Gastroesophageal sphincter (tissue), 4 donors: ENCODE measurements around the gene RRP1B. TPM values are rescaled to one million over a fixed set of nuclear protein-coding genes. Genes with fewer than 3 reads are reported as not detected.
A peak's percentile ranks its signal among the peaks of the same experiment; 100 is the strongest.
"Not testable (repeated sequence)": the region's sequence is repeated elsewhere in the genome, so short reads cannot be mapped to it uniquely, and the experiment has no call there.

Experiments used
- ATAC-seq: fragments of 150-250 bp; one replicate; pipeline ENCODE4 v1.9.1; 2016; ENCODE audit warnings: mild to moderate bottlenecking, moderate library complexity
- H3K27ac ChIP-seq, 4 donors: fragments of 200-600 bp; sonication (generic) in 3 of 4; 1 replicate in 3 of 4; 2 replicates in 1 of 4; pipeline ENCODE4 v1.5.1; 2016 to 2019
- H3K27me3 ChIP-seq: fragments of 200-600 bp; sonication (generic); one replicate; pipeline ENCODE4 v1.5.1; 2019
- H3K36me3 ChIP-seq, 2 donors: fragments of 200-600 bp; sonication (generic); one replicate each; pipeline ENCODE4 v1.5.1; 2019; ENCODE audit warnings: control low read depth in 1 of 2
- H3K4me1 ChIP-seq, 3 donors: fragments of 200-600 bp; sonication (generic); 1 replicate in 2 of 3; 2 replicates in 1 of 3; pipeline ENCODE4 v1.5.1; 2016 to 2019; ENCODE audit warnings: control low read depth in 2 of 3
- H3K4me3 ChIP-seq, 2 donors: fragments of 200-600 bp; sonication (generic); one replicate each; pipeline ENCODE4 v1.5.1; 2019; ENCODE audit warnings: mild to moderate bottlenecking in 1 of 2, moderate library complexity in 1 of 2
- H3K9me3 ChIP-seq, 3 donors: fragments of 200-600 bp; sonication (generic); one replicate each; pipeline ENCODE4 v1.5.1; 2017 to 2019; ENCODE audit warnings: control low read depth in 2 of 3
- EP300 ChIP-seq: sonication (generic); formaldehyde crosslinking; IDR thresholded peaks from one replicate; pipeline ENCODE4 v1.6.1; 2017; ENCODE audit warnings: antibody characterized with exemption, mild to moderate bottlenecking
- POLR2A ChIP-seq, 2 donors: fragments of 450-650 bp; IDR thresholded peaks; one replicate each; pipeline ENCODE4 v1.6.1; 2017; ENCODE audit warnings: antibody characterized with exemption in 2 of 2, mild to moderate bottlenecking in 2 of 2, moderate library complexity in 1 of 2
- POLR2AphosphoS5 ChIP-seq: sonication (generic); formaldehyde crosslinking; IDR thresholded peaks from one replicate; pipeline ENCODE4 v1.6.1; 2017; ENCODE audit warnings: antibody characterized with exemption
- WGBS, 2 donors: methylation state at CpG; one replicate each; pipeline ENCODE4 v1.1.5; 2018; ENCODE audit warnings: low coverage in 1 of 2; 5-methylcytosine and 5-hydroxymethylcytosine counted together
- total RNA-seq, 4 donors: library from RNA; depleted of rRNA; stranded (reverse); fragments of >200 nt; gene quantifications; one replicate each; pipeline ENCODE4 v1.1.0, GENCODE V29; 2016
- TF ChIP-seq, protein P1 (sequence below), 4 experiments: fragments of 200-600 bp in 2 of 4; fragments of 450-650 bp in 2 of 4; sonication (generic) in 1 of 4; IDR thresholded peaks; one replicate each; pipeline ENCODE4 v1.5.1; 2017 to 2019; ENCODE audit warnings: antibody characterized with exemption in 4 of 4, mild to moderate bottlenecking in 2 of 4, moderate library complexity in 2 of 4

Gene RRP1B
- total RNA-seq, 4 donors from 2014 or later, result 17.8 to 23.7 (median 21.2) TPM

DNA sequence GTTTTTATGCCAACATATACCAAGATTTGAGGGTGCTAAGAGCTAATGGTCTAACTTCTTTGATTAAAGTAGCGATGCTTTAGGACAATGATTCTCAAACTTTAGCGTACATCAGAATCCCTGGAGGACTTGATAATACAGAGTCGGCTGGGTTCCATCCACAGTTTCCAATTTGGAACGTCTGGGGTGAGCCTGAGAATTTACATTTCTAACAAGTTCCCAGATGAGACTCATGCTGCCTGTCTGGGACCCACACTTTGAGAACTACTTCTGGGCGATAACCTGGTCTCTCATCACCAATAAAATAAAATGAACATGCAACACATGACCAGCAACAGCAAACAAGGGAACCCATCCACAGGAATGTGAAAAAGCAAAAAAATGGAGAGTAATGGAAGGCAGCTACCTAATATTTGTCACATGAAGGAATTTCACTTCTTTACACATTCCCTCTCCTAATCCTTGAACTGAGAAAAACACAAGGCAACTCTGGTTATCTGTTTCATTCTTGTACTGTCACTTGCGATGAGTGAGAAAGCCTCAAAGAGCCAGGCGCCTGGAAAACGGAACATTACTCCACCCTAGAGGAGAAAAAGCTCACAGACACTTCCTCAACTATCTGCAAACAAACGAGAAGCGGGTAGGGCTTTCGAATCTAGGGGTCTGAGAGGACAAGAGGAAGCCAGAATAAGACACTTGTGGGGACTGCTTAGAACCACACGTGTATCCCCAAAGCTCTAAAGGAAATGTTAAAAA lies 14.0 kb upstream of the RRP1B start:
- Histone ChIP-seq H3K36me3 (no peaks in the 10 kb centered on the region), H3K4me1 (peaks cover 0 to 12% (median 4%) of the 10 kb centered on the region in 3 donors), H3K27ac (peak overlapping the region in 3 of 4 donors; percentile 33 to 62 (median 37)), H3K4me3 (no peak overlapping the region), H3K9me3 (no peaks in the 10 kb centered on the region), H3K27me3 (no peaks in the 10 kb centered on the region)
- 26 to 42% methylated on average over 8 to 12 of the region's 12 CpGs for WGBS, 2 donors
- peak; percentile 40 for ATAC-seq
- TF ChIP-seq POLR2AphosphoS5, result no peak
- TF ChIP-seq, protein P1, sequence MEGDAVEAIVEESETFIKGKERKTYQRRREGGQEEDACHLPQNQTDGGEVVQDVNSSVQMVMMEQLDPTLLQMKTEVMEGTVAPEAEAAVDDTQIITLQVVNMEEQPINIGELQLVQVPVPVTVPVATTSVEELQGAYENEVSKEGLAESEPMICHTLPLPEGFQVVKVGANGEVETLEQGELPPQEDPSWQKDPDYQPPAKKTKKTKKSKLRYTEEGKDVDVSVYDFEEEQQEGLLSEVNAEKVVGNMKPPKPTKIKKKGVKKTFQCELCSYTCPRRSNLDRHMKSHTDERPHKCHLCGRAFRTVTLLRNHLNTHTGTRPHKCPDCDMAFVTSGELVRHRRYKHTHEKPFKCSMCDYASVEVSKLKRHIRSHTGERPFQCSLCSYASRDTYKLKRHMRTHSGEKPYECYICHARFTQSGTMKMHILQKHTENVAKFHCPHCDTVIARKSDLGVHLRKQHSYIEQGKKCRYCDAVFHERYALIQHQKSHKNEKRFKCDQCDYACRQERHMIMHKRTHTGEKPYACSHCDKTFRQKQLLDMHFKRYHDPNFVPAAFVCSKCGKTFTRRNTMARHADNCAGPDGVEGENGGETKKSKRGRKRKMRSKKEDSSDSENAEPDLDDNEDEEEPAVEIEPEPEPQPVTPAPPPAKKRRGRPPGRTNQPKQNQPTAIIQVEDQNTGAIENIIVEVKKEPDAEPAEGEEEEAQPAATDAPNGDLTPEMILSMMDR (IDR thresholded peaks at IDR 0.05), result peak in 3 of 4 experiments; percentile 48 to 65 (median 50)

DNA sequence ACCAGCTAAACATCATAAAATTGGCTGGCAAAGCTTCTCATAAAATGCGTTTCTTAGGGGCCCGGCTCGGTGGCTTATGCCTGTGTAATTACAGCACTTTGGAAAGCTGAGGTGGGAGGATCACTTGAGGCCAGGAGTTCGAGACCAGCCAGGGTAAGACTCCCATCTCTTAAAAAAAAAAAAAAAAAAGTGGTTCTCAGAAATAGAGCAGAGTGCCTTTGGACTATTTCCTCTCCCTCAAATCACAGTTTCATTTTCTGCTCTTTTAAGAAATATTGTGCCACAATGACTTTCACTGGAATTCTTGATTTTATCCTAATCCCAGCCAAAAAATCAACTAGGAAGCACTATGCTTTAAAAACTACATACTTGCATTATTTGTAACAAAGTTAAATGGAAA lies 13.4 kb upstream of the RRP1B start:
- no peak for ATAC-seq
- H3K9me3 ChIP-seq, result no peaks in the 10 kb centered on the region
- peaks cover 0 to 12% (median 4%) of the 10 kb centered on the region in 3 donors for H3K4me1 ChIP-seq
- H3K4me3 ChIP-seq, result no peak overlapping the region
- peak overlapping the region in 3 of 4 donors; percentile 33 to 62 (median 37) for H3K27ac ChIP-seq
- WGBS, 2 donors, result 25 to 31% methylated on average over 3 to 4 of the region's 4 CpGs
- TF ChIP-seq EP300, result no peak
- TF ChIP-seq POLR2A (IDR thresholded peaks at IDR 0.05), result no peak
- TF ChIP-seq, protein P1 (IDR thresholded peaks at IDR 0.05), result no peak
- H3K36me3 ChIP-seq, result no peaks in the 10 kb centered on the region
- H3K27me3 ChIP-seq, result no peaks in the 10 kb centered on the region

DNA sequence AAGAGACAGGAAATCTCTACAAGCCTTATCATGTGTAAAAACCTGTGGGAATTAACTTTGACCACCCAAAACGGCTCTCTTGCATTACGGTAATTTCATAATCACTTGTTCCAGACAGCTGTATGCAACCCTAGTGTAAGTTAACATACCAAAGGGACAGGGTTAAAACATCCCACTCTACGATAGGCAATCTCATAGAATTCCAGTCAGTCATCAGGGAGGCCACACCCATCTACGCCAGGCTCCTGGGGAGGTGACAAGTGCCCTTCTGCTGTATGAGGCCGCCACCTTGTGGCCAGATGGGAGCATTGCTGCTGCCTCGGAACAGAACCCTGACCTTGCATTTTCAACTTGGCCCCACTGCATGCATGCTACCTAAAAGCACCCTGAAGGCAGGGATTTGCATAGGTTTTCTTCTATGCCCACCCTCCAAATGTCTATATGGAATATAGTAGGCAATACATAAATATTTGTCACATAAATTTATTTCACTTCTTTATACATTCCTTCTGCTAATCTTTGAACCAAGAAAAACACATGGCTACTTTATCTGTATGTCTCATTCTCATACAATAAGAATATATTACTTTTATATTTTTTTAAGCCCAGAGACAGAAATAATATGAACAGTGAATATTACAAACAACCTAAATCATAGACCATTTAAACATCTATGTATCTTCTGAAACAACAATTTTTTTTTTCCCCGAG lies 12.7 kb upstream of the RRP1B start:
- H3K27ac ChIP-seq, result peak overlapping the region in 1 of 4 donors; percentile 62
- TF ChIP-seq EP300 (no peak), POLR2AphosphoS5 (peak; percentile 39), POLR2A (IDR thresholded peaks at IDR 0.05) (no peak)
- TF ChIP-seq, protein P1 (IDR thresholded peaks at IDR 0.05), result peak; percentile 98 to 100 (median 100)
- H3K27me3 ChIP-seq, result no peaks in the 10 kb centered on the region
- peak; percentile 95 for ATAC-seq
- H3K9me3 ChIP-seq, result no peaks in the 10 kb centered on the region
- WGBS, 2 donors, result 17 to 24% methylated on average over 5 to 7 of the region's 7 CpGs
- H3K4me1 ChIP-seq, result peaks cover 0 to 12% (median 4%) of the 10 kb centered on the region in 3 donors
- H3K4me3 ChIP-seq, result no peak overlapping the region
- no peaks in the 10 kb centered on the region for H3K36me3 ChIP-seq

DNA sequence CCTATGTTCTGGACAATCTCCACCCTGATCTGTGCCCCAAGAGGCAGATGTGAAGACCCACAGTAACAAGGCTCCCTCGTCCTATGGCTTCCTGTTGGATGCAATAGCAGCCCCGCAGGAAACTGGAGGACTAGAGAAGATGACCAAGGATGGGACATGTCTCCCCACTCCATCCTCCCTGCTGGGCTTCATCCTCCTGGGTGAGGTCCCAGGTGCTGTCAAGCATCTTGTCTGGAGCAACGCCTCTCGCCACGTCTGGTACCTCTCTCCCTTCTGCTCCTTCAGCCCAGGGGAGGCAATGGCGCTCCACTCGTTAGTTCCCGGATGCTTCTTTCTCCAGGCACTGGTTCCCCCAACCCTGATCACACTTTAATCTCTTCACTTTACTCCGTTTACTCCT lies 11.2 kb upstream of the RRP1B start:
- no peak for TF ChIP-seq POLR2AphosphoS5
- Histone ChIP-seq H3K27me3 (no peaks in the 10 kb centered on the region), H3K4me3 (no peak overlapping the region), H3K36me3 (no peaks in the 10 kb centered on the region), H3K27ac (no peak overlapping the region), H3K9me3 (no peaks in the 10 kb centered on the region), H3K4me1 (peaks cover 0 to 12% (median 4%) of the 10 kb centered on the region in 3 donors)
- no peak for ATAC-seq
- 61 to 66% methylated on average over 6 of the region's 9 CpGs for WGBS, 2 donors

DNA sequence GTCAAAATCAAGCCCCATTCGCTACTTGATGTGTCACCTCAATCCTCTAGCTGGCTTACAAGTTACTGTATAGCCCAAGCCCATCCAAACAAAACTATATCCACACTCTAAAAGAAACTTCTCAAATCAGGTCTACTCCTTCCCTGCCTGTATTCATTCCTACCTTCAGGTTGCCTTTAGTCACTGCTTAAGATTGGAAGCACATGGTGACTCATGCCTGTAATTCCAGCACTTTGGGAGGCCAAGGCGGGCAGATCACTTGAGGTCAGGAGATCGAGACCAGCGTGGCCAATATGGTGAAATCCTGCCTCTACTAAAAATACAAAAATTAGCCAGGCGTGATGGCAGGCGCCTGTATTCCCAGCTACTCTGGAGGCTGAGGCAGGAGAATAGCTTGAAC lies 7.4 kb upstream of the RRP1B start:
- ATAC-seq, H3K4me3 ChIP-seq: not testable (repeated sequence)
- 90 to 100% methylated on average over 2 to 3 of the region's 6 CpGs for WGBS, 2 donors

DNA sequence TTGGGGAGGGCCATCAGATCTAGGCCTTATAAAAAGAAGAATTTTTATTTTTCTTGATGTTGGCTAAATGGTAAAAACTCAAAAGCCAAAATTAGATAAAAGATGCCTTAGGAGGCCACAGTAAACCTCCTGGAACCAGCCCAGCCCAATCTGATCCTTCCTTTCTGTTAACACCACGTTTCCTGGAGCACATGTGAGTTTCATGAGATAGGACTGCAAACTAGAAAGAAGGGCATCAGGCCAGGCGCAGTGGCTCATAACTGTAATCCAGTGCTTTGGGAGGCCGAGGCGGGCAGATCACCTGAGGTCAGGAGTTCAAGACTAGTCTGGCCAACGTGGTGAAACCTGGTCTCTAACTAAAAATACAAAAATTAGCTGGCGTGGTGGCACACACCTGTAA lies 6.7 kb upstream of the RRP1B start:
- no peak overlapping the region for H3K27ac ChIP-seq
- ATAC-seq, result no peak
- H3K4me3 ChIP-seq, result no peak overlapping the region
- H3K27me3 ChIP-seq, result no peaks in the 10 kb centered on the region
- H3K36me3 ChIP-seq, result no peaks in the 10 kb centered on the region
- no peaks in the 10 kb centered on the region for H3K4me1 ChIP-seq
- 50 to 82% methylated on average over 1 to 5 of the region's 6 CpGs for whole genome bisulfite sequencing, 2 donors
- H3K9me3 ChIP-seq, result no peaks in the 10 kb centered on the region
- TF ChIP-seq POLR2A (IDR thresholded peaks at IDR 0.05) (no peak), EP300 (no peak), POLR2AphosphoS5 (no peak)
- TF ChIP-seq, protein P1 (IDR thresholded peaks at IDR 0.05), result no peak

More for the DNA sequence above, 7.4 kb upstream of the RRP1B start:
- not testable (repeated sequence) for H3K27ac ChIP-seq, H3K4me1 ChIP-seq, H3K36me3 ChIP-seq, H3K27me3 ChIP-seq, H3K9me3 ChIP-seq
